Epidermal melanocyte (primary cell): Measurements from ENCODE around the gene CCR5AS.
"Not testable (repeated sequence)": the region's sequence is repeated elsewhere in the genome, so short reads cannot be mapped to it uniquely, and the experiment has no call there.

Experiments used
- DNase-seq: peaks from one replicate; pipeline ENCODE4 v3.0.0; 2011; ENCODE audit warnings: low spot score; ENCODE audit not compliant: insufficient read length

The CCR5AS gene

GRCh38 chr3:46356909-46357308, 50.0 kb downstream of the CCR5AS start:
- DNase-seq, result no peak

DNA sequence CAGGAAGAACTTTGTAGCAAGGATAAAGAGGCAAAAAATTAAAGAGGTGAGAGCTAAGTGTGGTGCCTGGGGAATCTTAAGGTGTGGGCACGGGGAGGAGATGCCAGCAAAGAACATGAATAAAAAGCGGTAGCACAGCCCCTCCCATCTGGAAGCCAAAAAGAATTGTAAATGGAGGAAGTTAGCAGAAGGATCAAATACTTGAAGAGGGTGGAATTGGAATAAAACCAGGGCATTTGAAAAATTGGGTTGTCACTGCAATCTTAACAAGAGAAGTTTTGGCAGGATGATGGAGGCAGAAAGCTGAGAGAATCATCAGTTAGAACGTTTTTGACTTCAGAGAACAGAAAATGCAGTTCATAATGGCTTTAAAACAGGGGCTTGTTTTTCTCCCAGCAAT, 50.6 kb downstream of the CCR5AS start:
- DNase-seq, result no peak

DNA sequence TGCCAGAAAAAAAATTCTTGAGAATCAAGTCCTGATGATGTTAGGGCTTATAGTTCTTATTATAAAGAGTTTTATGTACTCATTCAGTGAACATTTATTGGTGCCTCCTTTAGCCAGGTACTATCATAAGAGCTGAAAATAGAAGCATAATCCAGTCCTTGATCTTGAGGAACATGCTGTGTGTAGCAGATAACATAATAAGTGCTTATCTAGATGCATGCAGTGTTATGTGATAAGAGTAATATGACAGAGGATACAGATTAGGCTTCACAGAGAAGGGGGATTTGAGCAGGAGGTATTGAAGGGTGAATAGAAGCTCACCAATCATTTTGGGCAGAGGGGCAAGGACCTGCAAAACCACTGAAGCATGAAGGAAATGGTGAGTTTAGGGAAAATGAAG, 51.9 kb downstream of the CCR5AS start:
- DNase-seq, result no peak

- DNase-seq, result no peak
These were observed 52.4 kb downstream of the CCR5AS start for GRCh38 chr3:46354478-46354877.

- DNase-seq, result no peak
These were observed 53.0 kb downstream of the CCR5AS start, which contains the start of gene CCR2 for GRCh38 chr3:46353647-46354410. CCR2 (plus strand) TSS chr3:46354111; CDS start chr3:46357528, 3,417 bp downstream.

DNA sequence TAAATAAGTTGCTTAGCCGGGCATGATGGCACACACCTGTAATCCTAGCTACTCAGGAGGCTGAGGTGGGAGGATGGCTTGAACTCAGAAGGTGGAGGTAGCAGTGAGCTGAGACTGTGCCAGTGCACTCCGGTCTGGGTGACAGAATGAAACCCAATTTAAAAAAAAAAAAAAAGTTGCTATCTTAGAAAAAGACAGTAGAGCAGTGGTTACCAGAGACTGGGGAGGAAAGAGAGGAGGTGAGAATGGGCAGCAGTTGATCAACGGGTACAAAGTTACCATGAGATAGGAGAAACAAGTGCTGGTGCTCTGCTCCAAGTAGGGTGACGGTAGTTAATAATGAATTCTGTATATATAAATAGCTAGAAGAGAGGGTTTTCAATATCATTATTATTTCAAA, 53.8 kb downstream of the CCR5AS start:
- DNase-seq, result no peak

- no peak for DNase-seq
These were observed 55.2 kb downstream of the CCR5AS start for GRCh38 chr3:46351646-46352045.

GRCh38 chr3:46350262-46350565, 56.7 kb downstream of the CCR5AS start:
- no peak for DNase-seq

DNA sequence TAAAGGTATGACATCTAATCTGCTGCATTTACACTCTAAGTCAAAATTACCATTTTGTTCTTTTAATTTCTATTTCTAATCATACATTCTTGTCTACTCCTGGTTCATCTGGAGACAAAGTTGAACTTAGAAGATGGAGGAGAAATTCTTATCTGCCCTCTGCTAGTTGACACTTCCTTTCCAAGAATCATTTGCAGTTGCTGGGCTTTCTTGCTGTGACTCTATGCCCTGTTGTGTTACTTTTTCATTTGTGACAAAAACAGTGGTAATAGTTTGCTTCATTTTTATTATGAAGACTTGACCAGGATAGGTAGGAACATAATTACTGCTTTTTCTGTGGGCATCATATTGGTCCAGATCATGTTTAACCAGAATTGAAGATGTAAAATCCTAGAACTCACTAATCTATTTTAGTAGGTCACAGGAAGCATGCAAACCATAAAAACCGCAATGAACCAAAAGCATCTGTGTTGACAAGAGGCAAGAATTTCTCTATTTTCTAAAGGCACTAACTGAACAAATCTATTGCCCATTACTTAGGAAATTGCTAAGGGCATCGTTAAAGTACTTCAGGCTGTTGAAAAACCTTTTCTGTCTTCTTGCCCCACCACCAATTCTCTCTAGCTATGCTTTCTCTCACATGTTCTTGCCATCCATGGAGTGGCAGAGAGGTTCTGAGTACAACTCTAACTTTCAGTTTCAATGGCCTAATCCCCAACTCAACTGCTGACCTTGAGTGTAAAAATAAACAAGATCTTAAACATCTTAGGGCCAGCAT, 57.2 kb downstream of the CCR5AS start:
- no peak for DNase-seq

- no peak for DNase-seq
These were observed 57.9 kb downstream of the CCR5AS start for GRCh38 chr3:46348823-46349482.

DNA sequence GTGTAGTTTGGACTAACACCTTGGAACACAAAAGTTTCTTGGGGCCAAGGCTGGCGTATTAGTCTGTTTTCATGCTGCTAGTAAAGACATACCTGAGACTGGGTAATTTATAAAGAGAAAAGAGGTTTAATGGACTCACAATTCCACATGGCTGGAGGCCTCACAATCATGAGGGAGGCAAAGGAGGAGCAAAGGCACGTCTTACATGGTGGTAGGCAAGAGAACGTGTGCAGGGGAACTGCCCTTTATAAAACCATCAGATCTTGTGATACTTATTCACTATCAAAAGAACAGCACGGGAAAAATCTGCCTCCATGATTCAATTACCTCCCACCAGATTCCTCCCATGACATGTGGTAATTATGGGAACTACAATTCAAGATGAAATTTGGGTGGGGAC, 62.4 kb downstream of the CCR5AS start:
- no peak for DNase-seq

DNA sequence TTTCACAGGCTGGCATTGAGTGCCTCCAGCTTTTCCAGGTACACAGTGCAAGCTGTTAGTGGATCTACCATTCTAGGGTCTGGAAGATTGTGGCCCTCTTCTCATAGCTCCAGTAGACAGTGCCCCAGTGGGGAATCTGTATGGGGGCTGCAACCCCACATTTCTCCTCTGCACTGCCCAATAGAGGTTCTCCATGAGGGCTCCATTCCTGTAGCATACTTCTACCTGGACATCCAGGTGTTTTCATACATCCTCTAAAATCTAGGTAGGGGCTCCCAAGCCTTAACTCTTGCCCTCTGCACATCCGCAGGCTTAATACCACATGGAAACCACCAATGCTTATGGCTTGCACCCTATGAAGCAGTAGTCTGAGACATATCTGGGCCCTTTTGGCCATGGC, 68.0 kb downstream of the CCR5AS start:
- DNase-seq, result no peak

DNA sequence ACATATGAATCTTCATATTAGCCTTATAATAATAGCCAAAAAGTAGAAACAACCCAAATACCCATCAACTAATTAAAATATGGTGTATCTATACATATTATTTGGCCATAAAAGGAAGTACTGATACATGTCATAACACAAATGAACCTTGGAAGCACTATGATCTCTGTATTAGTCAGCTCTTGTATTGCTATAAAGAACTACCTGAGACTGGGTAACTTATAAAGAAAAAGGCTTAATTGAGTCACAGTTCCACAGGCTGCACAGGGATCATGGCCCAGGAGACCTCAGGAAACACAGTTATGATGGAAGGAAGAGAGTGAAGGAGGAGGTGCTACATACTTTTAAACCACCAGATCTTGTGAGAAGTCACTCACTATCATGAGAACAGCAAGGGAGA, 69.0 kb downstream of the CCR5AS start:
- no peak for DNase-seq

GRCh38 chr3:46335541-46335940, 71.3 kb downstream of the CCR5AS start:
- DNase-seq, result no peak

- DNase-seq, result no peak
These were observed 72.0 kb downstream of the CCR5AS start for GRCh38 chr3:46334741-46335478.

DNA sequence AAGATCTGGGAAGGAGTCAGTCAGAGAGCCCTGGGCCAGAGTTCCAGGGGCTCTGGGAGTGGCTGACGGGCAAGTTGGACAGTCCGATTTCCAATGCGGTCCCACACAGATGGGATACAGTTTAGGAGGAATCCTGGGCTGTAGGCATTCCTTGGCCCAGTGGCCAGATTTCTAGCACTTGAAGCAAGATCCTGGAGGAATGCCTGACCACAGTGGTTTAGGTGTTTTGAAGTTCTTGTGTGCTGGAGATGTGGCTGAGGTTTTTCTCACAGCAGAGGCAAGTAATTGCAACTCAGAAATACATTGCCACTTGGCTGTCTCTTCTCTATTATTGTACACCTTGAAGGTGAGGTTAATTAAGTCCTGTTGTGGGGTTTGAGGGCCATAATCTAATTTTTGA, 76.2 kb downstream of the CCR5AS start:
- not testable (repeated sequence) for DNase-seq

- no peak for DNase-seq
These were observed 81.1 kb downstream of the CCR5AS start for GRCh38 chr3:46325645-46326300.

DNA sequence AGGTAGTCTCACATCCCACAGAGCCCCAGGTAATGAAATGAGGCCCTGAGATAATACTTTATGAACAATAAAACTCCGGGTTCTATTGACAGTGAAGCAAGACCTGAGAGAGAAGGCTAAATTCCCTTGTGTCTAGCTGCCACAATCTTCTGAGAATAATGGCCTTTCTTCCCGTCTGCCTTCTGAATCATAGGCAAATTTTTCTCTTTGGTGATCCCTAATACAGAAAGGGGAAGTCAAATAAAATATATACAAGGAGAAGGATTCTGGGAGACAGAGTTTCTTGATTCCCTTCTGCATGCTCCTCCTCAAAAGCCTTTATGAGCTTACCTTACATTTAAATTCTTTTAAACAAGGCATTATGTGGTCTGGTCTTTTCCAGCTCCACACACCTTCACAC, 82.8 kb downstream of the CCR5AS start:
- DNase-seq, result no peak

DNA sequence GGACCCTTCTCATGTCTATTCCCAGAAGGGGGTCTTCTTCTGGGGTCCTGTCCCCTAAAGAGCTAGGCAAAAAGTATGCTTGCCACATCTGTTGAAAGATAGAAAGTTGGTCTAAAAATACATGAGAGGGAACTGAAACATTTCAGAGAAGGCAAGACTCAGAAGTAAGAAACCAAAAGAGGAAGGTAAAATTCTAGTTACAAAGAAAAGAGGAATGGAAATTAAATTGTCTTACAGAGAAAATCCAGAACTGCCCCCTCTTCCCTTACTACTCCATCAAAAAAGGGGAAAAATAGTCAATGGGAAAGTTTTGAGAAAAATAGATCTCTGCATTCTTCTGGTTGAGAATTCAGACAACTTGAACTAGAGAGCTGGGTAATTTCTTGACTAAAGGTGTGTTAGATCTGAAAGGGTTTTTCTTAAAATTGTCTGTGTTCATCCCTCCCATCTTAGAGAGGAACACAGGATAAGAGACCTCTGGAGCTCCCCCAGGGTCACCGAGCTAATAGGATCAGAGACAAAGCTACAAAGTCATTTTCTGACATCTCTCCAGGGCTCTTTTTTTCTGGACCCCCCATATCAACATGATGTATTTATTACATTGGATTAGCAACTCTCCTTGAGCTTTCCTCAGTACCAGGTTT, 85.3 kb downstream of the CCR5AS start:
- no peak for DNase-seq

GRCh38 chr3:46318207-46318927, 88.5 kb downstream of the CCR5AS start:
- DNase-seq, result no peak
